Stimulated activated CD4-positive, alpha-beta T cell treated with anti-CD3 and anti-CD28 coated beads, Interleukin-4, amount 100 ng/mL, for 24 hours (primary cell): Measurements from ENCODE around the gene ATXN1.
A peak's percentile ranks its signal among the peaks of the same experiment; 100 is the strongest.

Experiments used
- DNase-seq: peaks from one replicate; pipeline ENCODE4 v3.0.0-alpha.2; 2020

ATXN1 gene

DNA sequence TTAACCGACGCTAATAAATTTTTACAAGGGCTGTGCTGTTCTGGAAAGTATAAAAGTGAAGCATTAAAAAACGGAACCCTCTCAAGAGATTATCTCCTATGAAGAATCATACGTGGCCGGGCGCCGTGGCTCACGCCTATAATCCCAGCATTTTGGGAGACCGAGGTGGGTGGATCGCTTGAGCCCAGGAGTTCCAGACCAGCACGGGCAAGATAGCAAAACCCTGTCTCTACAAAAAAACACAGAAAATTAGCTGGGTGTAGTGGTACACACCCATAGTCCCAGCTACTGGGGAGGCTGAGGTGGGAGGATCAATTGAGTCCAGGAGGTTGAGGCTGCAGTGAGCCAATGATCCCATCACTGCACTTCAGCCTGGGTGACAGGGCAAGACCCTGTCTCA lies 439.4 kb downstream of the ATXN1 start:
- DNase-seq = no peak

DNA sequence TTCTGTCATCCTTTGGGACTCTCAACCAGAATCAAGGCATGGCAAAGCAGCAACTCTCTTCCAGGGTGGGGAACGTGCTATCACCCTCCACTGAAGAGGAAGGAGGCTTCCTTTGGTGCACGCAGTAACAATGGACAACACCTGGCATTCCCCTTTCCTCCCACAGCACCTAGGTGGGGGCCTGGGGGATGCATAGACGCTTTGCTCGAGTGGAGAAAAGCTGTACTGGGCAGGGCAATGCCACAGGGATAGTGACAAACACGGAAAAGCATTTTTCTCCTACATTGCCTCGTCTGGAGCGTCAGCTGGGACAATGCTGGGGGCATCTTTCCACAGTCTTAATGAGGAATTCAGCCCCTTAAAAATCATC lies 439.9 kb downstream of the ATXN1 start:
- DNase-seq = no peak

DNA sequence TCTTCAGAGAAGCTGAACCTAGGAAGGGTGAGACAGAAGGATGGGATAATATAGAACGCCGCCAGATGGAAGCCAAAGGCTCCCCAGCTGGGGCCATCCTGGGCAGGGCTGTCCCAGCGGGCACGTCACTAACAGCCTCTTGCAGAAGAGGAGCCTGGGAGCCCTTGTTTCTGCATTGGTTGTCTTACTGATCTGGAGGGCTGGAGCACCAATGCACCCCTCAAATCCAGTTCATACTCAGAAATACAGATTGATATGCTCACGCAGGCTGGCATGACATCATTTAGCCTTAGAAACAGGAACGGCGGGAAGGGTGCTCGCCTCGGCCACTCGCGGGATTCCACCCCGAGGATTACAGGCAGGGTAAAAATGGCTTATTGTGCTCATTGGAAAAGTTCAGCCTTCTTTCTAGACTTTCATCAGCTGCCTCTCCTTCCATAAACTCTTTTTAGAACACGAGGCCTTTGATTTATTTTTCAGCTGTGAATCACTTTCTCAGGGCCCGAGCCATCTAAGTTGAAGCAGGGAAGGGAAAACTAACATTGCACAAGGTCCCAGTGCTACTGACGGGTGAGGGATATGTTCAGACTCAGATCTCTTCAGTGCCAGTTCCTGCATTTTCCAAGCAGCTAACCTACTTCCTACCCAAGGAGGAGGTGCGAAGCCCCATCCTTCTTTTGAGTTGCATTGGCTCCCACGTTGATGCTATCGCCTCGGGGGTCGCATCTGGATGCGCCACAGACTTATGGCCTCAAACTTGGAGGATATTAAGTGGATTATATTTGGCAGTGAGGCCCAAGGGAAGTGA lies 440.5 kb downstream of the ATXN1 start:
- DNase-seq = no peak

DNA sequence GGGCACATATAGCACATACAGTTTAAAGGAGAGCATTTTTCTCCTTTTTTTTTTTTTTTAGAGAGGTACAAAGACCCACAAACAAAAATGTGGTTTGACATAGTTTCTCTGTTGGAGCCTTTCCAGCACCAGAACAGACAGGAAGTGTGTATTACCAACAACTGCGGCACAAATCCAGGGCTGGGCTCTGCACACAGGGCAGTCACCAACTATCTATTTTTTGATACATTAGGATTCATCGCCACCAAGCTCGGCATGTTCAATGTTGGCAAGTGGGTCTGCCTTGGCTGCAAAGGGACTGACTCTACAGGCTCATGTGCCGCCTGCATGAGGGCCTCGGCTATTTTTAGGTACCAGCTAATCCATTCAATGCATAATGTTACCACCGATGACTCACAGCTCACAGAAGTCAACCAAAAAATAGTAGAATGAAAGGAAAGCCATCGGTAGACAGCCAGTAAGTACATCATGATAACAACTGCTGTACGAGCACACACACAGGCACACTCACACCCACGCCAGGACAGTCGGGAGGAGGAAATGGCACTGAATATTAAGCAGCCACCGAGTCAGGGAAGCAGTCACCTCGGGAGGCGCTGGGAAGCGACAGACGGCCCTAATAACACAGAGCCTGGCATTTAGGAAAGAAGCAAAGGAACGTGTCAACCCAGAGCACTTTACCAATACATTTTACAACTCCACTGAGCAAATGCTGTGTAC lies 441.3 kb downstream of the ATXN1 start:
- DNase-seq = peak; percentile 78

DNA sequence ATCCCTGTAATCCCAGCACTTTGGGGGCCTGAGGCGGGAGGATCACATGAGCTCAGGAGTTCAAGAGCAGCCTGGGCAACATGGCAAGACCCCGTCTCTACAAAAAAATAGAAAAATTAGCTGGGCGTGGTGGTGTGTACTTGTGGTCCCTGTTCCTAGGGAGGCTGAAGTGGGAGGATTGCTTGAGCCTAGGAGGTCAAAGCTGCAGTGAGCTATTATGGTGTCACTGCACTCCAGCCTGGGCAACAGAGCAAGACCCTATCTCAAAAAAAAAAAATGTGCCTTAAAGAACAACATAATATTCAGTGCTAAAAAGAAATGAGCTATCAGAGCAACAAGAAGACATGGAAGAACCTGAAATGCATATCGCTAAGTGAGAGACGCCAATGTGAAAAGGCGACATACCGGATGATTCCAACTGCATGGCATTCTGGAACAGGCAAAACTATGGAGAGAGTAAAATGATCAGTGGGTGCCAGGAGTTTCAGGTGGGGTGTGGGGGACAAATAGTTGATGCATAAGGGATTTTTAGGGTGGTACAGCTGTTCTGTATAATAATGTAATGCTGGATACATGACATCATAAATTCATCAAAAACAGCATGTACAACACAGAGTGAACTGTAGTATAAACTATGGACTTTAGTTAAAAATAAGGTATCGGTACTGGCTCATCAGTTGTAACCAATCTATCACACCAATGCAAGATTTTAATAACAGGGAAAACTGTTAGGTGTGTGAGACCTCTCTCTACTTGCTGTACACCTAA lies 442.1 kb downstream of the ATXN1 start:
- DNase-seq = no peak

DNA sequence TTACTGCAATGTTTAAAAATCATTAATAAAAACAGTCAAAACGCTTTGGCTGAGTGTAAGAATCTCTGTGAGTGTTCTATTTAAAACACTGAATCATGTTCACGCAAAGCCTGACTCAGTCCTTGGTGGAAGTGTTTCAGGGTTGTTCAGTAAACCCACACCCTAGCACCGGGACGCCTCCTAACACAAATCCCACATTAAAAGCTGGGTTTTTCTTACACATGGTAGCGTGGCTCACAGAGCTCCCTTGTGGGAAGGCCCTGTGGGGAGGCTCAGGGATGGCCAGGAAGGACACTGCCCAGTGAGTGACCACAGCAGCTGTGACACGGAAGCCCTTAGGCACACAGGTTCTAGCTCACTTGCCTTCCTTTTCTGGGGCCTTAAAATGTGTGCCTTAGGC lies 442.7 kb downstream of the ATXN1 start:
- peak; percentile 63 for DNase-seq

DNA sequence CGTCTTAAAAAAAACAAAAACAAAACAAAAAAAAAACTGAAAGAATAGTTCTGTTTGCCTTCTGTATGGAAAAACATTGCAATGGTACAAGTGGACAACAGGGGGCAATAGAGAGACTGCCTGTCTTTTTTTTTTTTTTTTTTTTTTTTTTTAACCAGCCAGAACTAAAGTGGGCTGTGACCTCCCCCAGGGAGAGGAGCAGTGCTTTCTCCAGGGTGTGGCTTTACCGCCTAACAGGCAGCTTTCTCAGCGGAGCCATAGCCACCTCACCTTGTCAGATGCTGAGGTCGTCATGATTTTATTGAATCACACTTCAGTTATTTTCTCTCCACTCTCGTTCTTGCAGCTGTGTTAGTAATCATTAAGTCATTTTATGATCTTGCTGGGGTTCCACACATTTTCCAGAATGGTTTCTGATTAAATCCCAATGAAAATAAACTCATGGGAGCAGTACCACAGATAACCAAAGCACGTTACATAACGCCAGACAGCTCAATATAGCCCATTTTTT lies 444.5 kb downstream of the ATXN1 start:
- peak; percentile 33 for DNase-seq

DNA sequence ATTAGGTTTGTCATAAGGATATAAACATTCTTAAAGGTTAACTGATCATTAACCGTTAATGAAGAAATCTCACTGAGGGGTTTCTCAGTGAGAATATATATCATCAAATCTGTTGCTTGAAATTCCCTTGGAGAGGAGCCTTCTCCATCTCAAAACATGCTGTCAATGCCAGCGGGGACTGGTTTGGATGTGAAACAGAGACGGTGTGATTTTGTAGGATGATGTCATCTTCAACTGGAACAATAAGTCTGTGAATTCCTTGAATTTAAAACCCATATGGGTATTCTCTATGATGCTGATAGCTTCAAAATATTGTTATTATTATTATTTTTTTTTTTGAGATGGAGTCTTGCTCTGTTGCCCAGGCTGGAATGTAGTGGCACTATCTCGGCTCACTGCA lies 447.0 kb downstream of the ATXN1 start:
- DNase-seq = no peak

DNA sequence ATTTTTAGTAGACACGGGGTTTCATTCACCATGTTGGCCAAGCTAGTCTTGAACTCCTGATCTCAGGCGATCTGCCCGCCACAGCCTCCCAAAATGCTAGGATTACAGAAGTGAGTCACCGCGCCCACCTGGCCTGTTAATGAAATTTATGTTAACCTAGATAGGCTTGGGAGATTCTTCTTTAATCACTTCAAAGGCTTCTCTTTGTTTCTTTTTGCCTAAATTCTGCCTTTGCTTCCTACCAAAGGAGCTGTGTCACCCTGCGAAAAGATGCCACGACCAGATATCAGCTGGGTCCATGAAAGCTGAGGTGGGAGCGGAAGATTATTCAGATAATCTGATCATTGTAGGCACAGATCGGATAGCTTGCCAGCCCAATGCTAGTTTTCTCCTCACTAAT lies 447.5 kb downstream of the ATXN1 start:
- DNase-seq = no peak

DNA sequence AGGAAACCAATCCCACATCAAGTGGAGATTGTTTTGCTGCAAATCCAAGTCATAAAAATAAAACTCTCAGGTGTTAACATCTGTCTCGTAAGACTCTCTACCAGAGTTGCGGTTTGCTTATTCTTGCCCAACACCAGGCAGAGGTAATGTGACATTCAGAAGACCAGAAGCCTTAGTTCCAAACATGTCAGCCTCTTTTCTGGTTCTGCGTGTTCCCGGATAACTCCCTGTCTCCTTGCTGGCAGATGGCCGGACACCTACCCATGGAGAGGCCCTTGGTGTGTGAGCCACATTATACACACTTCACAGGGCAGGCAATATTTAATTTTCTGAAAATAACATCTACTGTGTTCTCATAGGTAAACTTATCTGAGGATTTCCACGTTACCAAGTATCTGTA lies 449.5 kb downstream of the ATXN1 start:
- no peak for DNase-seq

DNA sequence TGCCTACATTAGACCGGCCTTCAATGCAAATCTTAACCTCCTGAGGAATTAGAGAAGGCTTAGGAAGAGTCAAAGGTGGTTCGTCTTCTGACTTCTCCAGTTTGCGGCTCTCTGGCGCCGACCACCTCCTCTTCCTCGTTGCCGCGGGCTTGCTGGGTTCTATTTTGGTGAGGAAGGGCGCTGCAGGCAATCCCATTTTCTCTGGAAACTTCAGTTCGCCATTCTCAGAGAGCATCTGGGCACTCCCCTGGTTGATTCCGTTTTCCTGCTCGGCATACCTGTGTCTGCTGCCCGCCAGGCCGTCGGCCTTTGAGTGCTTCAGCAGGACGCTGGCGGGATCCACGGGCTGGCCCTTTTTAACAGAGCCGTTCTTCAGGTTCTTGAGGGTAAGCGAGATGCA lies 454.9 kb downstream of the ATXN1 start:
- DNase-seq = no peak

DNA sequence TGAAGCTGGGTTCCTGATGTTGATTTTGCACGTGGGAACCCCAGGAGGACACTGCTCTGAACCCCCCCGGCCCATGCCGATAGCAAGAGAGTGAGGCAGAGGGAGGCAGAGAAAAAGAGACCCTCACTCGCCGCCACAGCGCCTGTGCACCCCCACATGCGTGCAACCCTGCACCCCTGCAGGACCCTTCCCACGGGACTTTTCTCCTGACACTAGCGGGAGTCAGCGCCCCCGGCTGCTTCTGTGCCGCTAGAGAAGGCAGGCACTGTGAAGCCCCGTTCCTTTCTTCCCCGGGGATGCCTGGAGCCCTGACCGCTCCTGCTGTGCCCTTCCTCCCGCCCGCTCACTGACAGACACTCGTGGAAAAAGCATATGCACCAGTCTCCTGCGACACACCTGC lies 455.5 kb downstream of the ATXN1 start:
- no peak for DNase-seq

DNA sequence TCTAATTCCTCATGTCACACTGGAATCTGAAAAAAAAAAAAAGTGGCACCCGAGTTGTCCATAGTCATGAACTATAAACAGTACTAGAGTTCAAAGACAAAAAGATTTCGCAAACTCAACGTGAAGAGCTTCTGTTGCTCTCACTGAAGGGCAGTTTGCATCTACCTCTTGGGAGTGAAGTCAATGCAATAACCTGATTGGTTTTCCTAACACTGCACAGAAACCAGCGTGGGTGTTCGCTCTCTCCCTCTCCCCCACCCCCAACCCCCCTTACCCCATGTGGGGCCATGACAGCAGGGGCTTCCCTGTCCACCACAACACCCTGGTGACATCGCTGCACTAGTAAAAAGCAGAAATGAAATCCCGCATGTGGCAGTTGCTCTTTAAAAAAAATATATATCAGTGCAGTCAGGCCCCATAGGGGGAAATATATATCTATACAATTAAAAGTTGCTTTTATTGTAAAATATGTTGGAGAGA lies 456.0 kb downstream of the ATXN1 start:
- DNase-seq = no peak

DNA sequence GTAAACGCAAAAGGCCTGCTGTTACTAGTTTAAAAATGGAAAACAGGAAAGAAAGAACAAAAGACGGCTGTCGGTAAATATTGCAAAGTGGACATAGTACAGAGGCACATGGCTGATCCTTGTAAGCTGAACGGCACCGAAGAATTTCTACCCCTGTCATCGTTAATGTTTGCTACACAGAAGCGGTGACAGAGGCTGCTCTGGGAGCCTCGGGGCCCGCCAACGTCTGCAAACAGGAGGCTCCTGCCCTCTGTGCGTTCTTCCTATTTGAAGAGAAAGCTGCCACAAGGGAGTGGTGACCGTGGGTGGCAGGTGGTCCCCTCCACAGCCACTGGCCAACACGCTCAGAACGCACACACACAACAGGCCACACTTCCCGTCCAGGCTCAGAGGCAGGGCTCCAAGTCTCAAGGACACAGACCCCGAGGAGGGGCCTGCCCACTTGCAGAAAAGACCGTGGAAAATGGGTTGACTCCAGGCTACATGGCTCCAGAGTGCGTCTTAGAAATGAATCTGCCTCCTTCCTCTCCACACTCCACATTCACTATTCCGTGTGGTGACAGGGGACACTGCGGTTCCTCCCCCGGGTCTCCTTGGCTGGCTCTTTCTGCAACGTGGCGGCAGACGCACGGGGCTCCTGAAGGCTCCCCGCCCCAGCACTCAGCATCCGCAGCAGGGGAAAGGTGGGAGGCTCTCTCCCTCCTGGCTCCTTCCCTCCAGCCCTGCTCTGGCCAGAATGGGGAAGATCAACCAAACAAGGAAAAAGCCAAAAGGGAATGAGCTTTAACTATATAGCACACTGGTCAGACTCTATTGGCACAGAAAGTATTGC lies 458.3 kb downstream of the ATXN1 start:
- no peak for DNase-seq

DNA sequence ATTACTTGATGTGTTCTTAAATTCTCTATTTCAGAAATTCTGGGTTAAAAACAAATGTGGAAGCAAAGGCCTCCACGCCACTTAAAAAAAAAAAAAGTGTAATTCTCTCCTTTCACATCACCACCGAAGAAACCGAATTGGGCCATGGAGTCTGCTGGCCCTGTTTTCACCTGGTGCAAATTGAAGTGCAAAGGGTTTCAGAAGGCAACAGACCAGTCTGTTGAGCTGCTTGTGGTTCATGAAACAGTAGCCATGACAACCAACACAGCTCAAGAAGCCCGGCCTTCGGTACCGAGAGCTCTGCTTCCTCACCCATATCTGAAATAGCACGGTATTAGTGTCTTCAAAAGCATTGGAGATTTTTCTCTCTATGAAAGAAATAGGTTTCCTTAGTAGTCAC lies 459.7 kb downstream of the ATXN1 start:
- DNase-seq = no peak

DNA sequence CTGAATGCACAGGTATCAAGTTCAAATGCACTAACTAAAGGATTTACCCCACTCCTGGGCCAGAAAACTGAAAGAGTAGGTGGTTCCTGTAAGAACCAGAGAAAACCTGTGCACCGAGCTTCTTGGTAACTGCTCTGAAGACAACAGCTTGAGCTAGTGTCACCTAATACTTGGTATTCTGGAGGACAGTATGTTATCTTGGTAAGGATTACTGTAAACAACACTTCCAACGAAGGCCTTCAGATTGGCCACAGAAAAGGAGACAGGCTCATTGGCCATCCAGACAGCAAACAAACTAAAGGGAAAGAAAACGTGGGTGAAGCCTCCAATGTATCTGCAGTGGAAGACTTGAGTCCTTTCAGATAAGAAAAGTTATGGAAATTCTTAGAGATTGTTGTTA lies 461.4 kb downstream of the ATXN1 start:
- DNase-seq = no peak

DNA sequence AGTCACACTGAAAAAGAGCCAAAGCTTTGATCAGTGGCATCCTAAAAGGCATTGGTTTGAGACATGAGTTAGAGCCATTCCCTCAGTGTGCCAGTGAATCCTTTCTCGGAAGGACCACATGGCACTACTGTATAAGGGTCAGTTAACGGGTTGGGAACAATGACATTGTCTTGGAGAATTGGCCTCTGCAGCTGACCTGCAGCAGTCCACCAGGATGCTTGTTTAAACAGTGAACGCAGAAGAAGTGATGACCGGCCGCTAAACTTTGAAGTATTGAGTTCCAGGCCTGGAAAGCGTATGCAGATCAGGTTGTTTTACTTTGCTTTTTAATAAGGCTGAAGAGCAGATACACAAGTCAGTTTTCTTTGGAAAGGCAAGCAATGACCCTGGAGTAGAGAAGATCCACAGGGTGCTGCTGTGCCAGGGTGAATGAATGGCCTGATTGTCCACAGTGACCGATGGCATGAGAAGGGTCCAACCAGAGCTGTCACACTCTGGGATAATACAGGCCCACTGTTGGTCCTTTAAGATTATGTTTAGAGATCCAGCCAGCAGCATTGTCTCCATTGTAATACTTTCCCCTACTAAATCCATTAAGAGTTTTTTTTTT lies 465.1 kb downstream of the ATXN1 start:
- no peak for DNase-seq

DNA sequence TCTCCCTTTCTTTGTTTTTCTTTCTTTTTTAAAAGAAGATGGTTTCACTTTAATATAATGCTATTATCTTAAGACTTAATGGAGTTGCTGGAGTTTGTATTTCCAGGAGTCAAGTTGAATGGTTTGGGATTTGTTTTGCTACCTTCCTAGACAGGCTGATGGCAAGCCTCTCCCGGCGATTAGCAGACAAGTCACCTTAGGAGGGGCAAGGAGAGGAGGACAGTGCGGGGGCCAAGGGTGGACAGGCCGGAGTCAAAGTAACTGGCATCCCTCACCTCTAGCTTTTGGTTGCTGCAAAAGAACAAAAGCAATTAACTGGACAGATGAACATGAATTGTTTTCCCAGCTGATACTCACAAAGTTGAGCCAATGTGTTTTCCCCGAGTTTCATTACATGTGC lies 465.8 kb downstream of the ATXN1 start:
- no peak for DNase-seq

DNA sequence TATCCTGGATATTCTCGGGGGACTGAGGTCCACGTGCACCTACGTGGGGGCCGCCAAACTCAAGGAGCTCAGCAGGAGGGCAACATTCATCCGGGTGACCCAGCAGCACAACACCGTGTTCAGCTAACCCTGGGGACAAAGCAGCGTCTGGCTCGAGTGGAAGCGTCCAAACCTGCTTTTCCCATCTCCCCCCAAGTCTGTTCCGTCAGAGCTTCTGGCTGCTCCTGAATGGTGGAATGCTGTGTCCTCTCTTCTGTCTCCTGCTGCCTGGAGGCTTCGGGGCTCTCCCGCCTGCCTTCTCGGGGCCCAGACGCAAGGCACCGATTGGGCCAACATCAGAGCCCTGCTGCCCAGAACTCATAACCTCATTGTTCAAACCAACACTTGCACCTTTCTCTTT lies 466.2 kb downstream of the ATXN1 start:
- DNase-seq = no peak

DNA sequence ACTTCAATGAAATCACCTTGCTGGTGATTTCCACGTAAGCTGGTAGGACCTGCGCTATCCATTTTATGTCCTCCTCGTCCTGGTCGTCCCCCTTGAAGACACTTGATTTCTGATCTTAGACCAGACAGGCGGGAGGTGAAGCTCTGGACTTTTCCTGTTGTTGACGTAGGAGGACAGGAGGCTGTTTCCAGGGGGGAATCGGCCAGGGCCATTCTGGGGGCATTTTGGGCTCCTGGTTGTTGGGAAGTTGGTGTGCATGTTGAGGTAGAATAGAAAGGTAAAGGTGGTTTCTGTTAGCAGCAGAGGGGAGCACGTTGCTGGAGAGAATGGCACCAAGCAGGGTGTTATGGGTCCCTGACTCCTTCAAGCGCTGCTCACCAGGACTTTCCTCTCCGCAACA lies 466.9 kb downstream of the ATXN1 start:
- no peak for DNase-seq

DNA sequence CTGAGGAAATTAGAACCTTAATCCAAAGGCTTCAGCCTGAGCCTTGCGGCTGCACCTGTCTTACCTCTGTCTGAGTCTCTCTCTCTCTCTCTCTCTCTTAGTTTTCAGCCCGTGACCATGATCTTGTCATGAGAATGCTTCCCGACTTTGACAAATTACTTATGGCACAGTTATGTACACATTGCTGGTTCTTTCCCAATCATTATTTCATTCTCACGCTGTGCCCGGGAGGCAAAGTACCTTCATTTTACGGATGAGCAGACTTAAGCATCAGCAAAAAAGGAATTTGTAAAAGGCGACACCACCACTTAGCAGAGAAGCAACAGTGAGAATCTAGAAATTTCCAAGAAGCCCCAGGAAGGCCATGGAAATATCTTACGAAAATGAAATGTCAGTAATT lies 468.3 kb downstream of the ATXN1 start:
- no peak for DNase-seq

DNA sequence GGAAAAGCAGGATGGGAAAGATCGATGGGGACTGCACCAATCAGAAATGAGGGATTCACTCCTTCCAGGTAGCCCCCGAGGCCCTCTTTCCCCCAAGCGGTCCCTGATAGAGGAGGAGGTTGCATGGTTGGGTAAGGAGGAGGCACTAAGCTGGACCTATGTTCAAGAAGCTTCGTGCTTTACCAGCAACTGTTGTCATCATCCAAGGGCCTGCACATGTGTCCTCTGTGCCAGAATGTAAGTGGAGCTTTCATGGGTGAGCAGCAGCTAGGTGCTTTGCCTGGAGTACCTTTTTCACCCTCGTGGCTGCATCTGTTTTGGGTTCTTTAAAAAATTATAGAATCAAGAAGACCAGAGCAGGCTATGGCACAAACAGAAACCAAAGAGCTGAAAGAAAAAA lies 468.8 kb downstream of the ATXN1 start:
- DNase-seq = no peak
